Measurements from ENCODE around the gene C1QTNF2.

- TF ChIP-seq REST (IDR thresholded peaks at IDR 0.05; ENCODE audit: borderline replicate concordance): no peak
- TF ChIP-seq TAF1 (IDR thresholded peaks at IDR 0.05; ENCODE audit: low read depth): no peak
- no peak for TF ChIP-seq CTCF (IDR thresholded peaks at IDR 0.05; ENCODE audit: poor library complexity, severe bottlenecking)
- TF ChIP-seq POLR2AphosphoS5 (IDR thresholded peaks at IDR 0.05): no peak
- TF ChIP-seq EP300 (conservative IDR thresholded peaks at IDR 0.05; ENCODE audit: poor library complexity, severe bottlenecking): no peak
- no peak for TF ChIP-seq MXI1 (conservative IDR thresholded peaks at IDR 0.05; ENCODE audit: poor library complexity, severe bottlenecking)
- TF ChIP-seq EZH2 (IDR thresholded peaks at IDR 0.05; ENCODE audit: borderline replicate concordance, insufficient read depth, low read length, poor library complexity, severe bottlenecking): no peak
Measured at GRCh38 chr5:160359816-160360215, 10.6 kb downstream of the C1QTNF2 start.

Measured in neural cell (in vitro differentiated cells).